HG02981 (cell line): ENCODE results near the gene TECPR1.

ENCODE experiments used
- ATAC-seq: cut with Tn5 transposase; IDR thresholded peaks from one replicate; pipeline ENCODE4 v1.9.1; 2021; ENCODE audit warnings: mild to moderate bottlenecking, moderate library complexity; ENCODE audit not compliant: unreplicated experiment

Gene TECPR1

GRCh38 chr7:98251601-98252424 lies at the start of gene TECPR1:
TECPR1 (minus strand) TSS chr7:98252232; CDS start chr7:98246146, 6,086 bp downstream.
- ATAC-seq = peak; percentile 97

- no peak for ATAC-seq
Observed at GRCh38 chr7:98300595-98301372, 48.8 kb upstream of the TECPR1 start.

- no peak for ATAC-seq
Observed at GRCh38 chr7:98297626-98298286, 45.7 kb upstream of the TECPR1 start.

- no peak for ATAC-seq
Observed at GRCh38 chr7:98296833-98297232, 44.8 kb upstream of the TECPR1 start.

GRCh38 chr7:98295467-98296192 lies 43.6 kb upstream of the TECPR1 start:
- ATAC-seq = no peak

GRCh38 chr7:98294798-98295382 lies 42.9 kb upstream of the TECPR1 start:
- ATAC-seq = peak; percentile 72

GRCh38 chr7:98294326-98294725 lies 42.3 kb upstream of the TECPR1 start:
- ATAC-seq = no peak

- ATAC-seq = no peak
Observed at GRCh38 chr7:98293746-98294145, 41.7 kb upstream of the TECPR1 start.

GRCh38 chr7:98293265-98293664 lies 41.2 kb upstream of the TECPR1 start:
- ATAC-seq = no peak

GRCh38 chr7:98291717-98292116 lies 39.7 kb upstream of the TECPR1 start:
- no peak for ATAC-seq

GRCh38 chr7:98289333-98289875 lies 37.4 kb upstream of the TECPR1 start:
- no peak for ATAC-seq

- no peak for ATAC-seq
Observed at GRCh38 chr7:98288064-98288823, 36.2 kb upstream of the TECPR1 start.

GRCh38 chr7:98287486-98287959 lies 35.5 kb upstream of the TECPR1 start:
- ATAC-seq = no peak

- ATAC-seq = no peak
Observed at GRCh38 chr7:98286701-98287485, 34.9 kb upstream of the TECPR1 start.

- ATAC-seq = no peak
Observed at GRCh38 chr7:98286093-98286539, 34.1 kb upstream of the TECPR1 start.

- no peak for ATAC-seq
Observed at GRCh38 chr7:98285157-98286092, 33.4 kb upstream of the TECPR1 start.

- ATAC-seq = no peak
Observed at GRCh38 chr7:98284335-98285036, 32.5 kb upstream of the TECPR1 start.
